Right cardiac atrium (tissue), 5 donors: Measurements from ENCODE around the gene MC1R. TPM values are rescaled to one million over a fixed set of nuclear protein-coding genes. Genes with fewer than 3 reads are reported as not detected.
A peak's percentile ranks its signal among the peaks of the same experiment; 100 is the strongest.
"Not testable (repeated sequence)": the region's sequence is repeated elsewhere in the genome, so short reads cannot be mapped to it uniquely, and the experiment has no call there.

Source experiments
- ATAC-seq, 2 donors: fragments of 200-7000 bp; cut with Tn5 transposase; one replicate each; pipeline versions ENCODE4 v1.8.0 to v1.9.1; 2020; ENCODE audit warnings: moderate library complexity in 2 of 2, mild to moderate bottlenecking in 1 of 2
- DNase-seq, 3 donors: peaks; one replicate each; pipeline ENCODE4 v3.0.0-alpha.2; 2020
- H3K27ac ChIP-seq: one replicate; pipeline ENCODE4 v1.5.1; 2013; ENCODE audit warnings: mild to moderate bottlenecking, low read length, control low read depth, moderate library complexity
- H3K27me3 ChIP-seq: one replicate; pipeline ENCODE4 v1.6.1; 2013; ENCODE audit not compliant: control insufficient read depth, insufficient read depth
- H3K4me1 ChIP-seq: one replicate; pipeline ENCODE4 v1.6.1; 2013; ENCODE audit warnings: low read length; ENCODE audit not compliant: control insufficient read depth, insufficient read depth
- H3K4me3 ChIP-seq: one replicate; pipeline ENCODE4 v1.5.1; 2013; ENCODE audit warnings: low read length, control low read depth
- H3K9me3 ChIP-seq: one replicate; pipeline ENCODE4 v1.6.1; 2013; ENCODE audit warnings: low read length; ENCODE audit not compliant: control insufficient read depth
- WGBS: extraction: QIAGEN DNeasy Blood & Tissue Kit; methylation state at CpG from one replicate; pipeline ENCODE4 v1.1.7; 2013; 5-methylcytosine and 5-hydroxymethylcytosine counted together
- intact Hi-C, 4 donors: fragments of 100-400 bp; cut with DNase I; formaldehyde crosslinking; loops; one replicate each; pipeline versions ENCODE4 v1.11.0 to v1.14.0; 2022 to 2023
- polyA plus RNA-seq: library from polyadenylated mRNA; stranded (reverse); fragments of 200-250 nt; gene quantifications from one replicate; pipeline ENCODE4 v1.2.3, GENCODE V29; 2013
- total RNA-seq, 4 donors: library from RNA; stranded (reverse); fragmentation: NEBNext Ultra II Directional; extraction: Animal tissue kit (Norgen Biotek cat#: 25700); gene quantifications; one replicate each; pipeline ENCODE4 v1.2.1, GENCODE V29; 2021
- donor health status: healthy with polysubstance abuse.
- donor health status: DM: no; HTN: yes; CAD: no.
- donor health status: DM: no; HTN: no; CAD: no.
- donor health status: DM: no; HTN: yes; CAD: no; lungs with severe emphysema.
- donor health status: DM: yes; HTN: yes; CAD: no.

The MC1R gene
- total and polyA plus RNA-seq, 5 donors = 1.3 to 2.6 (median 1.6) TPM

- DNase-seq (no peak), ATAC-seq (no peak)
- Histone ChIP-seq H3K4me3 (no peak overlapping the region), H3K27me3 (no peaks in the 10 kb centered on the region), H3K27ac (no peak overlapping the region), H3K9me3 (no peaks in the 10 kb centered on the region), H3K4me1 (no peaks in the 10 kb centered on the region)
- intact Hi-C loops = no loop called here
- WGBS = 32% methylated on average over 4 of the region's 4 CpGs
These were observed 6.3 kb downstream of the MC1R start for GRCh38 chr16:89924925-89925307.

GRCh38 chr16:89925596-89926079, 7.0 kb downstream of the MC1R start:
- H3K4me1 ChIP-seq = no peaks in the 10 kb centered on the region
- H3K27ac ChIP-seq = no peak overlapping the region
- 1% methylated on average over 42 of the region's 42 CpGs for WGBS

GRCh38 chr16:89931305-89931896, 12.7 kb downstream of the MC1R start:
- WGBS = 83% methylated on average over 16 of the region's 16 CpGs
- ATAC-seq (no peak), DNase-seq (no peak)
- no peaks in the 10 kb centered on the region for H3K27me3 ChIP-seq
- intact Hi-C loops = no loop called here
- no peak overlapping the region for H3K4me3 ChIP-seq
- no peak overlapping the region for H3K27ac ChIP-seq
- H3K9me3 ChIP-seq = no peaks in the 10 kb centered on the region
- H3K4me1 ChIP-seq = no peaks in the 10 kb centered on the region

More at GRCh38 chr16:89925596-89926079, 7.0 kb downstream of the MC1R start:
- no peaks in the 10 kb centered on the region for H3K27me3 ChIP-seq
- no peak for ATAC-seq
- H3K9me3 ChIP-seq = no peaks in the 10 kb centered on the region
- intact Hi-C loops = no loop called here
- no peak for DNase-seq
- peak overlapping the region; percentile 55 for H3K4me3 ChIP-seq

GRCh38 chr16:89931964-89932363, 13.3 kb downstream of the MC1R start:
- DNase-seq (no peak), ATAC-seq (no peak)
- Histone ChIP-seq H3K9me3 (no peaks in the 10 kb centered on the region), H3K27me3 (no peaks in the 10 kb centered on the region), H3K4me1 (no peaks in the 10 kb centered on the region), H3K27ac (no peak overlapping the region), H3K4me3 (no peak overlapping the region)
- intact Hi-C loops = no loop called here
- WGBS = 92% methylated on average over 6 of the region's 6 CpGs

- ATAC-seq, H3K9me3 ChIP-seq, DNase-seq, H3K4me1 ChIP-seq, intact Hi-C loops, H3K27me3 ChIP-seq, H3K4me3 ChIP-seq, H3K27ac ChIP-seq: not testable (repeated sequence)
- WGBS = 95% methylated on average over 27 of the region's 29 CpGs
These were observed 15.4 kb downstream of the MC1R start for GRCh38 chr16:89934019-89934418.

- H3K27ac ChIP-seq = no peak overlapping the region
- H3K4me1 ChIP-seq = no peaks in the 10 kb centered on the region
- WGBS = 96% methylated on average over 61 of the region's 61 CpGs
- H3K4me3 ChIP-seq = no peak overlapping the region
- no peaks in the 10 kb centered on the region for H3K27me3 ChIP-seq
- peak in 1 of 3 donors; percentile 39 for DNase-seq
- intact Hi-C loops = no loop called here
- H3K9me3 ChIP-seq = no peaks in the 10 kb centered on the region
- no peak for ATAC-seq
These were observed 16.2 kb downstream of the MC1R start for GRCh38 chr16:89934611-89935553.

- ATAC-seq, H3K27ac ChIP-seq, H3K4me3 ChIP-seq, H3K27me3 ChIP-seq, H3K9me3 ChIP-seq, H3K4me1 ChIP-seq, intact Hi-C loops: not testable (repeated sequence)
- DNase-seq = peak in 1 of 3 donors; percentile 24
- 91% methylated on average over 27 of the region's 27 CpGs for WGBS
These were observed 17.0 kb downstream of the MC1R start for GRCh38 chr16:89935620-89936019.

- no peaks in the 10 kb centered on the region for H3K27me3 ChIP-seq
- intact Hi-C loops = no loop called here
- DNase-seq = peak in 1 of 3 donors; percentile 20
- H3K9me3 ChIP-seq = no peaks in the 10 kb centered on the region
- H3K27ac ChIP-seq = no peak overlapping the region
- H3K4me3 ChIP-seq = no peak overlapping the region
- no peaks in the 10 kb centered on the region for H3K4me1 ChIP-seq
- WGBS = 78% methylated on average over 13 of the region's 13 CpGs
- no peak for ATAC-seq
These were observed 17.4 kb downstream of the MC1R start for GRCh38 chr16:89936034-89936433.

- ATAC-seq = peak; percentile 10 to 34
- no peak overlapping the region for H3K27ac ChIP-seq
- peak in 1 of 3 donors; percentile 26 for DNase-seq
- H3K9me3 ChIP-seq = no peaks in the 10 kb centered on the region
- WGBS = 90% methylated on average over 14 of the region's 14 CpGs
- intact Hi-C loops = no loop called here
- H3K27me3 ChIP-seq = no peaks in the 10 kb centered on the region
- H3K4me3 ChIP-seq = no peak overlapping the region
- H3K4me1 ChIP-seq = no peaks in the 10 kb centered on the region
These were observed 17.8 kb downstream of the MC1R start for GRCh38 chr16:89936508-89936907.

GRCh38 chr16:89936981-89937380, 18.3 kb downstream of the MC1R start:
- H3K27me3 ChIP-seq = no peaks in the 10 kb centered on the region
- peak in 1 of 3 donors; percentile 18 for DNase-seq
- H3K9me3 ChIP-seq = no peaks in the 10 kb centered on the region
- WGBS = 94% methylated on average over 20 of the region's 20 CpGs
- ATAC-seq = no peak
- H3K27ac ChIP-seq = no peak overlapping the region
- no peak overlapping the region for H3K4me3 ChIP-seq
- intact Hi-C loops = no loop called here
- H3K4me1 ChIP-seq = no peaks in the 10 kb centered on the region

GRCh38 chr16:89938175-89938885, 19.7 kb downstream of the MC1R start:
- no peaks in the 10 kb centered on the region for H3K4me1 ChIP-seq
- intact Hi-C loops = no loop called here
- H3K27me3 ChIP-seq = no peaks in the 10 kb centered on the region
- DNase-seq (no peak), ATAC-seq (no peak)
- 72% methylated on average over 21 of the region's 21 CpGs for WGBS
- H3K27ac ChIP-seq = no peak overlapping the region
- H3K4me3 ChIP-seq = no peak overlapping the region
- no peaks in the 10 kb centered on the region for H3K9me3 ChIP-seq
